TTC549 (cell line): ENCODE results near the gene ACTL6B.
A peak's percentile ranks its signal among the peaks of the same experiment; 100 is the strongest.

Experiments used
- FAIRE-seq: peaks from 2 replicates; lab custom pipeline; 2012; peaks lifted over from hg19 to GRCh38; lab: Jason Lieb, UNC

ACTL6B gene

DNA sequence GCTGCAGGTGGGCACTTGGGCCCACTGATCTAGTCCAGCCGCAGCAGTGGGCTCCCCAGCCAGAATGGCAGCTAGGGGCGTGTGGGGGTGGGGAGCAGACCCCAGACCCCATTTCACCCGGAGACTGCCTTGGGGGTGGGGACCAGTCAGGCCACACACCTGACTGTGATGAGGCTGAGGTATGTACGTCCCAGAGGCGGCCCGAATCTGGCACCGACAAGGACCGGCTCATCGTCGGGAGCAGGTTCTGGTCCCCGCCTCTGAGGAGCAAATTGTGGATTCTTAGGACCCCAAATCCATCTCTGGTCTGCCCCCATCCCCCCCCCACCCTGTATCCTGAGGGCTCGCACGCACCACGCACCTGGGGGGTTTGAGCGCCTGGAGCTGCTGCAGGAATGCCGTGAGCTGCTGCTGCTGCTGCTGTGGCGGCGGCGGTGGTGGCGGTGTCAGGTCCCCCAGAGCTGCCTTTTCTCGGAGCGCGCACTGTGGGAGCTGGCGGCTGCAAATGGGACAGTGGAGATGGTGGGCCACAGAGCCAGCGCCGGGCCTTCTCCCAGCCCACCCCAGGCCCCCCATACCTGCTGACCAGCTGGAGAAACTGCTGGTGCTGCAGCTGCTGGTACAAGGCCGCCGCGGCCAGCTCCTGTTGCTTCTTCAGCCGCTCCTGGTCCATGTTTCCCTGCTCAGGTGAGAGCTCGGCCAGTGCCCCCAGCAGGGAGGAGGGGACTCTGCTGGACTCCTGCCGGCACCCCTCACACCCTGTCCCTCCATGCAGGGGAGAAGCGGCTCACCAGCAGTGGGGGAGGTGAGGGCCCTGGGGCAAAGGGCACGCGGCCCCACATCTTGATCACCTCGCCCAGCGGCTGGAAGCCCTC, 27.6 kb upstream of the ACTL6B start:
- FAIRE-seq = no peak

DNA sequence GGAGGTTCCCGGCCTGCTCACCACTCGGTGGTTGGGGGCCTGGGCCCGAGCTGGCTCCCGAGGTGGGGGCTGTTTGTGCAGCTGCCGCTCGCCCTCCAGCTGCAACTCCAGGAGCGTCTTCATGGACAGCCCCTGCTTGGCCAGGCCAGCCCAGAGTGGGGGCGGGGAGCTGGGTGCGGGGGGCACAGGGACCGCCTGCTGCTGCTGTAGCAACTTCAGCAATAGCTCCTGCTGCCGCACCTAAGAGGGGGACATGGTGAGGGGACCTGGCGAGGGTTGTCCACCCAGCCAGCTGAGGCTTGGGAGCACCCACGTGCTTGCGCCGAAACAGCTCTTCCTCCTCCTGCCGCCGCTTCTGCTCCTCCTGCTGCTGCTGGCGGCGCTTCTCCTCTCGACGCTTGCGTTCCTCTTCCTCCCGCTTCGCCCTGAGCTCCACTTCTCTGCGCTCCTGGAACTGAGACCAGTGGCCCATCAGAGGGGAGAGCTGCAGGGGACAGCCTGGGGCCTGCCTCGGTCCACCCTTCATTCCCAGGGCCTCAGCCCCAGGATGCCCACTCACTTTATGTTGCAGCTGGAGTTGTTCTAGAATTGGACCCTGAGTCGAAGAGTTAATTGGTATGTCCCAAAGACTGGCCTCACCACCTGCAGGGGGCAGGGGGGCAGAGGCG, 26.9 kb upstream of the ACTL6B start:
- no peak for FAIRE-seq

DNA sequence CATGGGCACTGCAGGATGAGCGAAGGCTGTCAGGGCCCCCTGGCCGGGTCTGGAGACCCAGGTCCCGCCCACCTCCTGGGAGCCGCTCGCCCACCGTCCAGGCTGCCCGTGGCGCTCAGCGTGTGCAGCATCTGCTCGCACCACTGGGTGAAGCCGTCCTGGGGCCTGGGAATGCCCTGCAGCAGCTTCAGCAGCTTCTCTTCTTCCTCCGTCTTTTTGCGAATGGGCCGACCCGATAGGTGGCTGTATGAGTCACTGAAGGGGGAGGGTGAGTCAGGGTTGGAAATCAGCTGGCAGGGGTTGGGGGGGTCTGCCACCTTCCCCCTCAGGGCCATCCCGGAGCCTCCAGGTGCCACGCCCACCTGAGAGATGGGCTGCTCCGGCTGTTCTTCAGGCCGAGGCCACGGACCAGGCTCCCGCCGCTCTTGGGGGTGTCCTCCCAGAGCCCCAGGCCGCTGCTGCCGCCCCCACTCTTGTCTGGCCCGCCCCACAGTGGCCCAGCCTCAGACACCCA, 26.0 kb upstream of the ACTL6B start:
- FAIRE-seq = no peak

DNA sequence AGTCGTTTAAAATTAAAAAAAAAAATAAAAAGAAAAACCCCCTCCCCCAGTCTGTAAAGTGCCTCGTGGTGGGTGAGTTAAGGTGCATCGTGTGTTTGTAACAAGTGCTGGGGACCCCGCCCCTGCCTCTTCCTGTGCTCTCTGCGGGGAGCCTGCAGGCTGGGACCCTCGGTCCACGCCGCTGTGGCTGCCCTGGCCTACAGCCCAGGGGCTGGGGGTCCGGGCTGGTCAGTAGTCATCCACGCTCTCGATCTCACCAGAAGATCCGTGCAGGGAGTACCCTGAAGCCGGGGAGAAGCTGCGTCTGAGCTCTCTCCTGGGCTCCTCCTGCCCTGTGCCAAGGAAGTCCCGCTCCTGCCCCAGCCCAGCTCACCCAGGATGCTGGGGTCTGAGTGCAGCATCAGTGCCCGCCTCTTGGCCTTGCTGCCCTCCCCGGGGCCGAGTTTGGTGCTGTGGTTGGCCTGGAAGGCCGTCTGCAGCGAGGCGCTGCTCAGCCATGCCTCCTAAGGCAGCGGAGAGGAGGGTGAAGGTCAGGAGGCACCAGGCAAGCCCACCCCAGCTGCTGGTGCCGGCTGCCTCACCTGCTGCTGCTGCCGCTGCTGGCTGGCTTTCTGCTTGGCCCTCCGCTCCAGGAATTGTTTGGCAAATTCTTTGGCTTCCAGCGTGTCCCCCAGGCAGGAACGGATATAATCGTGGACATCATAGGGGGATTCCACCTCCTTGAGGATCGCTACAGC, 25.4 kb upstream of the ACTL6B start:
- FAIRE-seq = no peak

DNA sequence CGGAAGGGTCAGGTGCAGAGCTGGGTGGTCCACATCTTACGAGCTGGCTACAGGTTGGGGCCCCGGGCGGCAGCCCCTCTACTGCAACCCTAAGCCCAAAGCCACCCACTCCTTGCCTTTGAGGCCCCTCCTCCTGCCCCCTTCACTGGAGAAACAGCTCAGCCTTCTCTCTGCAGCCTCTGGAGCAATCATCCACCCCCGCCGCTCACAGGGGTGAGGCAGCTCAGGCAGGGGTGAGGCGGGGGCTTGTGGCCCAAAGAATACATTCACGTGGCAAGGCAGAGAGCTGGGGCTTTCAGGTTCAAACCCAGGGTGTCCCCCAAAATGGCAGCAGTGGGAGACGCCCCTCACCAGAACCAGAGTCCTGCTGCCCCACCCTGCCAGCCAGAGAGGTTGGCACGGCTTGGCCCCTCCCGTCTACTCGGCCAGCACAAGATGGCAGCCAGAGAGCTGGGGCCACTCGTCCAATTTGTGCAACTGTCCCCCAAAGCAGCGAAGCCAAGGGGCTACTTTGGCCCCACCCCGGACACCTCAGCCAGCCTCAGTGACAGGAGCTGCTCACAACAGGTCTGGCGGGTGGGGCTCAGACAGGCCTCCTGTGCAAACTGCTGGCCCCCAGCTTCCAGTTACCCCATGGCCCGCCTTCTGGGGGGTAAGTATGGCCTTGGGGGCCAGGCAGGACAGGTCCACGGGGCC, 24.5 kb upstream of the ACTL6B start:
- FAIRE-seq = no peak

DNA sequence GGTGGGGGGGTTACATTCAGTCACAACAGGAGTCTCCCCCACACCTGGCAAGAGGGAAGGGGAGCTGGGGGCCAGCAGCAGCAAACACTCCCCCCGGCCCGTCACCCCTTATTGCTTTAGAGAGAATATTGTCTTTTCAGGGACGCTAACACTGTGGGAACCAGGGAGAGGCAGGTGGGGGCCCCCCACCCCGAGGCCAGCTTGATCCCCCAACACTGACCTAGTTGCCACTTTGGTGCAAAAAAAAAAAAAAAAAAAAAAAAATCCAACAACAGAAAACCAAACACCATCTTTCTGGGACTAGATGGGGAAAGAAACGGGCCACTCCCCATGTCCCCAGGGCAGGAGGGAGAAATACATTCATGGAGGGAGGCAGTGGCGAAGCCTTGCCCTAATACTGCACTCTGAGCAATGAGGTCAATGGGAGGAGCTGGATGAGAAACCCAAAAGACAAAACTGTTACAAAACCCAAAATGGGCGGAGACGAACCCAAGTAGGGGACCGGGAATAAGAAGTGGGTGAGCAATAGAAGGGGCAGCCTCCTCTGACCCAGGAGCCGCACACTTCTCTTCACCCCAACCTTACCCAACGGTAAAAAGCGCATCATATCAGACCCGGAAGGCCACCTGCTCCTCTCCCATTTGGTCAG, 23.8 kb upstream of the ACTL6B start:
- FAIRE-seq = no peak

DNA sequence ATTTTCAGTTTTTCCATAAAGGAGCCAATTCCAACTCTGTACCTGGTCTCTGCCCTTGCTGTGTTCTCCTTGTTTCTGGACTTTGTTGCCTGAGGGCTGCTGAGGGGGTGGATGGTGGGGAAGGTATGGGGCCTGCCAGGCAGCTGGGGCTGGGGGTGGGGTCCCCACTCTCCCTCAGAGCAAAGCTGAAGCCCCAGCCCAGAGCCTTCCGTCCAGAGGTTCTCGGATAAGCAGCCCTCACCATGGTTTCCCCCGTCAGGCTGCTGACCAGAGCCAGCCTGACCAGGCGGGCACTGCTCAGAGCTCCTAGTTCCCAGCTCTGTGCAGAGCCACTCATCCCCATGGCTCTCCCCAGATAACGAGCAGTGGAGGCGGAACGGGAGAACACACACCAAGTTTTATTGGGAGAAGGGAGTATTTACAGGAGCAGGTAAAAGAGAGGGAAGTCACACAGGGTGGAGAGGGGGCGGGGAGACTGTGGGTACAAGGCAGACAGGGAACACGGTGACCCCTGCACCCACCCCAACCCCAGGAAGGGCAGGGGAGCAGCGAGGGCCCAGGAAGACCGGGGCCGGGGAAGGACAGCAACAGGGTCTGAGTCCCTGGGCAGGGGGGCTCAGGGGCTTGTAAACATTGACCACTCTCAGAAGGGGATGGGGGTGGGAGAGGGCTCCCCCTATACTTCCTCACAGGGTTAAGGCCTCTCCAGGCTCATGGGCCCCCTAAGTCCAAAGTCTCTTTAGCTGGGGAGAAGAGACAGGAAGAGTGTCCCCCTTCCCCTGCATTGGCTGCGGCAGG, 23.1 kb upstream of the ACTL6B start:
- FAIRE-seq = no peak

DNA sequence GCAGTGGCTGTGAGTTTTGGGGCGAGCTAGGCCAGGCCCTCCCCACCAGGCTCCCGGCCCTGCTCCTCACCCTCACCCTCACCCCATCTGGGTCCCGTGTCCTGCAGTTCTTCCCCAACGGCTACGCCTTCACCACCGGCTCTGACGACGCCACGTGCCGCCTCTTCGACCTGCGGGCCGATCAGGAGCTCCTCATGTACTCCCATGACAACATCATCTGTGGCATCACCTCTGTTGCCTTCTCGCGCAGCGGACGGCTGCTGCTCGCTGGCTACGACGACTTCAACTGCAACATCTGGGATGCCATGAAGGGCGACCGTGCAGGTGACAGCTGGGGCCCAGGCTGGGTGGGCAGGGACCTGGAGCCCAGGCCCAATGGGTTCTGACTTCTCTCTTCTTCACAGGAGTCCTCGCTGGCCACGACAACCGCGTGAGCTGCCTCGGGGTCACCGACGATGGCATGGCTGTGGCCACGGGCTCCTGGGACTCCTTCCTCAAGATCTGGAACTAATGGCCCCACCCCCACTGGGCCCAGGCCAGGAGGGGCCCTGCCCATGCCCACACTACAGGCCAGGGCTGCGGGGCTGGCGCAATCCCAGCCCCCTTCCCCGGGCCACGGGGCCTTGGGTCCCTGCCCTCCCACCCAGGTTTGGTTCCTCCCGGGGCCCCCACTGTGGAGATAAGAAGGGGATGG, 22.2 kb upstream of the ACTL6B start:
- no peak for FAIRE-seq

DNA sequence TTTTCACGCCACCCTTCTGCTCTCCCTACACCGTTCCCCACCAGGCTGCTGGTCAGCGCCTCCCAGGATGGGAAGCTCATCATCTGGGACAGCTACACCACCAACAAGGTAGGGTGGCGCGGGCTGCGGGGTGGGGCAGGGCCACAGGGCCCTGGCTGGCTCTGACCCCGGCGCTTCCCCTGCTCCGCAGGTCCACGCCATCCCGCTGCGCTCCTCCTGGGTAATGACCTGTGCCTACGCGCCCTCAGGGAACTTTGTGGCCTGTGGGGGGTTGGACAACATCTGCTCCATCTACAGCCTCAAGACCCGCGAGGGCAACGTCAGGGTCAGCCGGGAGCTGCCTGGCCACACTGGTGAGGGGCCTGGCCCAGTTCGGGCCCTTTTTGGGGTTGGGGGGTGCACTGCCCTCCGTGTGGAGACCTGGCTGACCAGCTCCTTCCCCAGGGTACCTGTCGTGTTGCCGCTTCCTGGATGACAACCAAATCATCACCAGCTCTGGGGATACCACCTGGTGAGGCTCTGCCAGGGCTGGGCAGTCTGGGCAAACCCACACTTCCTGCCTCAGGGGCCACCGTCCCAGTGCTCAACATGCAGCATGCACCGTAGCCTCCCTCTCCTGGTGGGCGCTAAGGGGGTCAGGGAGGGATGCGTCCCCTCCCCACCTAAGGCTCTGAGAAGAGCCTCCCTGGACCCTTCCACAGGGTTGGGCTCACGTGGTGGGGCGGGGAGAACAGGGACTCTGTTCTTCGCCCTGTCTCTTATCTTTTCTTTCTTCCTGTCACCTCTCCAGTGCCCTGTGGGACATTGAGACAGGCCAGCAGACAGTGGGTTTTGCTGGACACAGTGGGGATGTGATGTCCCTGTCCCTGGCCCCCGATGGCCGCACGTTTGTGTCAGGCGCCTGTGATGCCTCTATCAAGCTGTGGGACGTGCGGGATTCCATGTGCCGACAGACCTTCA, 21.3 kb upstream of the ACTL6B start:
- FAIRE-seq = no peak

DNA sequence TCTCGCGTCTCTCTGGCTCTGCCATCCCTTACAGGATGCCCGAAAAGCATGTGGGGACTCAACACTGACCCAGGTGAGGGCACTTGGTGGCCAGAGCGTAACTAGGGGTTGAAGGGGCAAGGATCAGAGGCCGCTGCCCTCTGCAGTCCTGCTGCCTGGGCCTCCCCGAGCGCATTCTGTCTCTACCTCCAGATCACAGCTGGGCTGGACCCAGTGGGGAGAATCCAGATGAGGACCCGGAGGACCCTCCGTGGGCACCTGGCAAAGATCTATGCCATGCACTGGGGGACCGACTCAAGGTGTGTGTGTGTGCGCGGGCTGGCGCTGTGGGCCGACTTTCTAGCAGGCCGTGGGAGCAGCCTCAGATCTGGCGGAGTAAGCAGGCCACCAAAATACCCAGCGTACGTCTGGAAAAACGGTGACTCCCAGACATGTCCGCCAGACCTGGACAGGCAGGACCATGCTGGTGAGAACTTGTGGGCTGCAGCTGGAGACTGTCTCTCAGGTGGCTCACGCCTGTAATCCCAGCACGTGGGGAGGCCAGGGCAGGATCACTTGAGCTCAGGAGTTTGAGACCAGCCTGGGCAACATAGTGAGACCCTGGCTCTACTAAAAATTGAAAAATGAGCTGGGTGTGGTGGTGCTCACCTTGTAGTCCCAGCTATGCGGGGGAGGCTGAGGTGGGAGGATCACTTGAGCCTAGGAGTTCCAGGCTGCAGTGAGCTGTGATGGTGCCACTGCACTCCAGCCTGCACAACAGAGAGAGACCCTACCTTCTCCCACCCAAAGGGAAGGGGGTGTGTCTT, 20.5 kb upstream of the ACTL6B start:
- FAIRE-seq = no peak

DNA sequence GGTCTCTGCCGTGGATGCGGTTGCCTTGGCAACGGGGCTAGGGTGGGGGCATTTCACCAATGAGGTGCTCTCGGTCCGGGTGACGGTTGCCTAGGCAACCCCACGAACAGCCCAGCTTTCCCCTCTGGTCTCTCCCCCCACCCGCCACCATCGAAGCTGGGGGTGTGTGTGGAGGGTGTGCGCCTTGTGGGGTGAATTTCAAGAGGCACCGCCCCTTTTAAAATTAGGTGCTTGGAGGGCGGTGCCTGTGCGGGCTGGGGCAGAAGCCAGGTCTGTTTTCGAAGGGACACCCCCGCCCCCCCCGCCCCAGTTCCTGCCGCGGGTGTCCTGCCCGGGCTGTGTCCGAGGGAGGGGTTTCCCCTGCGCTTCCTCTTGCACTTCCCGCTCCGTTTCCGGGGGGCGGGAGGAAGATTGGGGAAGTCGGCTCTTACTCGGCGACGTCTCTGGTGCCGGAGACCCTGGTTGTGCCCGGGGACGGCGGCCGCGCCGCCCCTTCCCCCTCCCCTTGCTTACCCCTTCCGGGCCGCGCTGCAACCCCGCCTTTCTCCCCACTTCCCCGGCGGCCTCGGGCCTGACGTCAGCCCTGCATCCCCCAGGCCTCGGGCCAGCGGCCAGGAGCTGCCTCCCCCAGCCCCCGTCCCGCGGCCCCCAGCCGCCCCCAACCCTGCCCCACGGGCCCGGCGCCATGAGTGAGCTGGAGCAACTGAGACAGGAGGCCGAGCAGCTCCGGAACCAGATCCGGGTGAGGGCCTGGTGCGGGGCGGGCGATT, 19.5 kb upstream of the ACTL6B start:
- no peak for FAIRE-seq

DNA sequence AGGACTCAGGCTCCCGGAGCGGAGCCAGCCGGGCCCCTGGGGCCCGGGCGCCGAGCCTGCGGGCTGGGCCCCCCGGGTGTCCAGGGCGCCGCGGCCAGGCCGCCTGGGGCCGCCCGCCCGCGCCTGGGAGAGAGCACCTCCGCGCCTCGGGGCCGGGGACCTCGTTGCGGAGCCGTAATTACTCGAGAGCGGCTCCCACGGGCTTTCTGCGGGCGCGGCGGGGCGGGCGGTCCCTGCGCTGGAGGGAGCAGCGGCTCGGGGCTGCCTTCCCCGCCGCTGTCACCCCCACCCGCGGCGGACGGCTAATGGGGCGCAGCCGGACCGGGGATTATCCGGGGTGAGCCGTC, 18.8 kb upstream of the ACTL6B start:
- no peak for FAIRE-seq

DNA sequence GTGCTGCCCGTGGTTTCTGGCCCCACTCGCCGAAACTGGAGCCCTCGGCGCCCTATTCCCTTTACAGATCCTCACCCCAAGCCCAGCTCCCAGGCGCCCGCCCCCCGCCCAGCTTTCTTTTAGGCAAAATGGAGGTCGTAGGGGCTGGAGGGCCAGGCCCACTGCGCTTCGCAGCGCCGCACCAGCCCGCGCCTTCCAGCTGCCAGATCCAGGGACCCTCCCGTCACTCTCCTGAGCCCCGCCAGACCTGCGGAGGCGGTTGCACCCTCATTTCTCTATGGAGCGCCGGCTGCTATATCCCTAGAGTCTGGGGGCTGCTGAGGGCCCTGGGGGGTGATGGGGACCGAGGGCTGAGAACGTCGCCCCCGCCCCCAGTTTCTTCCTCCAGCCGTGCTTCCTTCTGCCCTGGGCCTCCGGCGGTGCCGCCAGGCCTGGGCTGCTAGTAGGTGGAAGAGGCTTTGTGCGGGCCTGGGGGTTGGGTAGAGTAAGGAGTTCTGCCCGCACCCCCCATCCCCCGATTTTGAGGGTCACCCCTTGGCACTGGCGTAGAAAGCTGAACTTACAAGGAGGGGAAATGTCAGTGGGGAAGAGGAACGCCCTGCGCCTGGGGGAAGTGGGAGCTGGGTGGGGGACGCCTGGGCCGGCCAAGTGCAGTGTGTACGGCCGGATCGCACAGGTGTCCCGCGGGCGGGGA, 18.3 kb upstream of the ACTL6B start:
- FAIRE-seq = no peak

DNA sequence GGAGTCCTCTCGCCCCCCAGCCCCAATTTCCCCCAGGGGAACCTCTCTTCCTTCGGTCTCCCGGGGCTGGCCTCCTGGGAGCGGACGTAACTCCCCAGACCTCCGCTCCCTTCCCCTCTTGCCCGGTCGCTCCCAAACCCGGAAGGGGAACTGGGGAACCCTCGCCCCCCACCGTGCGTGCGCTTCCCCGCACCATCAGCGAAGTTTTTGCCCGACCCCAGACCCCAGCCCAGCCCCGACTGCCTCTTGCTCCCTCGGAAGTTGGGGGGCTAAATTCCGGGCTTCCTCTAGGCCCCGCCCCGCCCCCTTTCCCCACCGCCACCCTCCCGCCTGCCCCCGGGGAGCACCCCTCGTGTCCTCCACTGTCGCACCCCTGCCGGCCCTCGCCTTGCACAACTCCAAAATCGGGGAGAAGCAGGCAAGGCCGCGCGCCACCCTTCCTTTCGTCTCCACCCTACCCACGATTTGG, 17.7 kb upstream of the ACTL6B start:
- FAIRE-seq = no peak

DNA sequence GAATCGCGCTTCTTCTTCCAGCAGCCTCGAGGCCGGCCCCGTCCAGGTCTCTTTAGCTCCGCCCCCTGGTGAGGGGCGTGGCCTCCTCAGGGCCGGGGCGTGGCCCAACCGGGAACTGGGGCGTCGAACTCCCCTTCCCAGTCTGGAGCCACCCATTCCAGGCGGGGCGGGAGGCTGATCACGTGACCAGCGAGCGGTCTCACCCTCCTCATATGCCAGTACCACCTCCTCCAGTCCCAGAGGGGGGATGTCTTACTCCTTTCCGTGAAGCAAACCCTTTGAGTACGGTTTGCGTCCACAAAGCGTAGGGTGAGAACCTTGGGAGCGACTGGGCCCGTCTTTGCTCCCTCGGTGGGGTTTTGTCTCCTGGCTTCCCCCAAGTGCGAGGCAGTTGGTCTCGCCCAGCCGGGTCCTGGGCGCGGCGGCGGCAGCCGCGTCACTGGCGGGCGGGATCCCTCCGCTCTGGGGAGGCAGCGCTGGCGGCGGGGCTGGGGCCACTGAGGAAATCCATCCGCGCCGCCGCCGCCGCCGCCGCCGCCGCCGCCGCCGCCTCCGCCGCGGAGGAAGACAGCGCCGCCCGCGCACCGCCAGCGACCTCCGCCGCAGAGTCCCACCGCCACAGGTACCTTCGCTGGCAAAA, 17.2 kb upstream of the ACTL6B start, which contains the start of gene GNB2:
GNB2 (plus strand) TSS at position 439 of the 640 bp plus-strand sequence. CDS start 2,526 bp downstream, outside the sequence.
- FAIRE-seq = peak; percentile 90
